GM12891 (cell line): ENCODE measurements around the gene LTO1.
"Not testable (repeated sequence)": the region's sequence is repeated elsewhere in the genome, so short reads cannot be mapped to it uniquely, and the experiment has no call there.

Experiments
- DNase-seq: peaks from one replicate; pipeline ENCODE4 v3.0.0; 2011; ENCODE audit warnings: low spot score; ENCODE audit not compliant: insufficient read length
- FAIRE-seq: peaks from 2 replicates; lab custom pipeline; 2011; peaks lifted over from hg19 to GRCh38; lab: Jason Lieb, UNC
- PAX5 ChIP-seq: IDR thresholded peaks from 2 replicates; pipeline ENCODE4 v1.6.1; 2011; ENCODE audit warnings: low read length, moderate library complexity, mild to moderate bottlenecking; ENCODE audit not compliant: insufficient read depth, severe bottlenecking
- POLR2A ChIP-seq: IDR thresholded peaks from 2 replicates; pipeline ENCODE4 v1.6.1; 2011; ENCODE audit warnings: low read depth, low read length, control low read depth
- POLR2AphosphoS5 ChIP-seq: IDR thresholded peaks from 2 replicates; pipeline ENCODE4 v1.6.1; 2011; ENCODE audit warnings: low read depth, low read length, control low read depth
- POU2F2 ChIP-seq: IDR thresholded peaks from 2 replicates; pipeline ENCODE4 v1.6.1; 2011; ENCODE audit warnings: low read depth, mild to moderate bottlenecking, control low read depth, low read length, moderate library complexity
- SPI1 ChIP-seq: IDR thresholded peaks from 2 replicates; pipeline ENCODE4 v1.6.1; 2011; ENCODE audit warnings: low read depth, low read length, control low read depth
- TAF1 ChIP-seq: IDR thresholded peaks from 2 replicates; pipeline ENCODE4 v1.6.1; 2011; ENCODE audit warnings: low read depth, low read length, control low read depth

LTO1 gene

GRCh38 chr11:69694781-69695180, 19.6 kb upstream of the LTO1 start:
- TF ChIP-seq TAF1 (no peak), POLR2AphosphoS5 (no peak), POLR2A (no peak), POU2F2 (no peak), SPI1 (no peak), PAX5 (no peak)
- FAIRE-seq (no peak), DNase-seq (no peak)

DNA sequence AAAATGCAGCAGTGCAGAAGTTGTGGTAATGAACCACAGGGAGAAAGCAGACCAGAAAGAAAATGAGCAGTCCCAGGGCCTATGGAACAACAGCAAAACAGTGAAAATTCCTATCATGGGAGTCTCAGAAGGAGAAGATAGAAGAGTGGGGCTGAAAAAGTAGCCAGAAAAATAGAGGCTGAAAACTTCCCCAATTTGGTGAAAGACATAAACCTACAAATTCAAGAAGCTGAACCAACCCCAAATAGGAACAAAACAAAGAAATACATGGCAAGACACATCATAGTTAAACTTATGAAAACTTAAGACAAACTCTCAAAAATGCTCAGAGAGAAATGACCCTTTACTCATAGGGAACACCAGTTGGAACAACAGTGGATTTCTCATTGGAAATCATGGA, 17.3 kb upstream of the LTO1 start:
- FAIRE-seq = no peak
- TF ChIP-seq POLR2A (no peak), POU2F2 (no peak), TAF1 (no peak), POLR2AphosphoS5 (no peak), SPI1 (no peak), PAX5 (no peak)
- no peak for DNase-seq

DNA sequence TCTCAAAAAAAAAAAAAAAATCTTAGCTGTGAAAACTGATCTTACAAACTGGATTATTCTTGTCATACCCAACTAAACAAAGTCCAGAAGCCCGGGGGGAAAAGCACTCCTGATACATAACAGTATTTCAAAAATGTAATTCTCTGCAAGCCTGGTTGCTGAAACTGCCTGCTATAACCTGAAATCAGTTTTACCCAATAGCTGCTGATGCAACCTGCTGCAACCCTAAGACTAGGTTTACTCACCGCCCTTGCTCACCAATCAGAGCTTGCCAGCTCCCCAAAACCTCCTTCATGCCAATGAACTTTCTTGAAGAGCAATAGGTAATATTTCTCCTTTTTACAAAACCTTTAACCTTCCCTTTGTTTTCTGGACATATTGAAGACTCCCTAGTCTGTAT, 16.3 kb upstream of the LTO1 start:
- DNase-seq (no peak), FAIRE-seq (no peak)
- TF ChIP-seq PAX5 (no peak), POLR2A (no peak), POLR2AphosphoS5 (no peak), POU2F2 (no peak), SPI1 (no peak), TAF1 (no peak)

- DNase-seq (no peak), FAIRE-seq (no peak)
- no peak for TF ChIP-seq POU2F2
- no peak for TF ChIP-seq POLR2AphosphoS5
- no peak for TF ChIP-seq TAF1
- no peak for TF ChIP-seq POLR2A
- TF ChIP-seq SPI1 = no peak
- TF ChIP-seq PAX5 = no peak
These were observed 14.5 kb upstream of the LTO1 start for GRCh38 chr11:69689484-69690319.

DNA sequence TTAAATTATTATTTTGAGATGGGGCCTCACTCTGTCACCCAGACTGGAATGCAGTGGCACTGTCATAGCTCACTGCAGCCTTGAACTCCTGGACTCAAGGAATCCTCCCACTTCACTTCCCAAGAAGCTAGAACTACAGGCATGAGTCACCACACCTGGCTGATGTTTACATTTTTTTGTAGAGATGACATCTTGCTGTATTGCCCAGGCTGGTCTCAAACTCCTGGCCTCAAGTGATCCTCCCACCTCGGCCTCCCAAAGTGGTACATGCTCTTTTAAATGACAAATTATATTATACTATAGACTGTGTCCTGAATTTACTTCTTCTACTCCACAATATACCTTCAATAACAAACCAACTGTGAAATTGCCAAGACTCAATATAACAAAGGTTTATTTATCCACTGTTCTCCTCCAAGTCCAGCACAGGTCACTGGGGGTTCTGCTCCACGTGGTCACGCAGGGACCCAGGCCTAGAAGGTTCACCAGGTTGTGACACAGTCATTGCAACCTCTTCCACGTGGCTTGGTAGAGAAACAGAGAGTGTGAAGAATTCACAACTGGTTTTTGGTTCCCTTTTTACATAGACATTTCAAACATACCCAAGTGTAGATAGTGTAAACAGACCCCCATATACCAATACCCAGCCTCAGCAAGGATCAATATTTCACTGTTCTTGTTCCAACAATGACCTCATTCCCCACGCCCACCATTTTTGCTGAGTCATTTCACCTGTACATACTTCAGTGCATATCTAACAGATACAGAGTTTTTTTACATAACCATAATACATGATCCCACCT, 13.0 kb upstream of the LTO1 start:
- FAIRE-seq, DNase-seq: not testable (repeated sequence)

- DNase-seq = no peak
- no peak for FAIRE-seq
- TF ChIP-seq POLR2A (no peak), POLR2AphosphoS5 (no peak), POU2F2 (no peak), PAX5 (no peak), SPI1 (no peak), TAF1 (no peak)
These were observed 11.7 kb upstream of the LTO1 start for GRCh38 chr11:69686856-69687255.

DNA sequence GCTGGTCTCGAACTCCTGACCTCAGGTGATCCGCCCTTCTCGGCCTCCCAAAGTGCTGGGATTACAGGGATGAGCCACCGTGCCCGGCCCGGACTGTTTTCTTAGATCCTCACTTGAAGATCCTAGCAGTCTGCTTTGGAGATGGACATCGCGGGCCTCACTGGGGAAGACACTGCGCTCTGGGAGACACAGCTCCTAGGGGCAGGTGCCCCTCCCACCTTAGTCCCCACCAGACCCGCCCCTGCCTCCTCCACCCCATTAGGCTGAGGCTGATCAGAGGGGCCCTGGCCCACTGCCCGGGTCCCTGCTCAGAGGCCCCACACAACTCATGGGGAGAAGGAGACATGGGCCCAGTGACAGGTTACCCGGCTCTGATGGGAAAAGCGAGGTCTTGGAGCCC, 11.3 kb upstream of the LTO1 start:
- FAIRE-seq (no peak), DNase-seq (no peak)
- TF ChIP-seq PAX5 = no peak
- TF ChIP-seq POLR2A = no peak
- no peak for TF ChIP-seq TAF1

DNA sequence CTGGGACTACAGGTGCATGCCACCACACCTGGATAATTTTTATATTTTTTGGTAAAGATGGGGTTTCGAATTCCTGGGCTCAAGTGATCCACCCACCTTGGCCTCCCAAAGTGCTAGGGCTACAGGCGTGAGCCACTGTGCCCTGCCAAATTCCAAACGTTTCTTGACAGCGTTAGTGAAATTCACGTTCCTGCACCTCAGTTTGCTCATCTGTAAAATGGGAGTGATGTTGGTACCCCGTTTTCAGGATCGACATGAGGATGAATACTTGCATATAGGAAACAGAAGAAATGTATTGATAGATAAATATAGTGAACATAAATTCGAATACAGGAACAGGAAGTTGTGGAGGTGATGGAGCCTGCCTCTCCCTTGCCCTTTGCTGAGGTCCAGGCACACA, 10.2 kb upstream of the LTO1 start:
- FAIRE-seq (no peak), DNase-seq (no peak)
- TF ChIP-seq POLR2AphosphoS5 = no peak

- FAIRE-seq (no peak), DNase-seq (no peak)
- TF ChIP-seq SPI1 (no peak), POLR2AphosphoS5 (no peak), TAF1 (no peak), POLR2A (no peak), POU2F2 (no peak)
These were observed 9.5 kb upstream of the LTO1 start for GRCh38 chr11:69684651-69685050.

- FAIRE-seq = no peak
- no peak for TF ChIP-seq PAX5
- DNase-seq = no peak
These were observed 8.7 kb upstream of the LTO1 start for GRCh38 chr11:69683764-69684333.
